NCI-H2196 treated with DMSO at 0.1 percent for 48 hours (cell line): Measurements from ENCODE around the gene SGPP2.
"Not testable (repeated sequence)": the region's sequence is repeated elsewhere in the genome, so short reads cannot be mapped to it uniquely, and the experiment has no call there.

Source experiments
- DNase-seq: peaks from one replicate; lab custom pipeline; 2025; ENCODE audit not compliant: unreplicated experiment; lab: John Stamatoyannopoulos, UW

SGPP2 gene

DNA sequence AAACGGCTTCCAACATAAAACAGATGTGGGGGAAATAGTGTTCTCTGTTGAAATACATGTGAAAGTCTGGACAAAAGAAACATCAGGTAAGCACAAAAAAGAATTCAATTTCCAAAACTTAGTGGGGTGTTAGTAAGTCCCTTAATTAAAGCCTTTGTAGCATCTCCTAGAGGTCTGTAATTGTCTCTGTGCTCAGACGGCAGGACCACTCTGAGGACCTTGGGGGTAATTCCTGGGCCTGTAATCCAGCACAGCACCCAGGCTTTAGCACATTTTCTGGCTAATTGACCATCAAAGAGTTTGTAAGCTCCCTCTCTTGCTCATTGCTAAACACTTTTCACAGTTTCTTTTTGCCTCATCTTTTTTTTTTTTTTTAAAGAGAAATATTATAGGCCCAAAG is 151.3 kb downstream of the SGPP2 start:
- no peak for DNase-seq

- no peak for DNase-seq
Measured at GRCh38 chr2:222576171-222577081, 152.1 kb downstream of the SGPP2 start.

GRCh38 chr2:222577341-222577740 is 153.0 kb downstream of the SGPP2 start:
- DNase-seq, result no peak

DNA sequence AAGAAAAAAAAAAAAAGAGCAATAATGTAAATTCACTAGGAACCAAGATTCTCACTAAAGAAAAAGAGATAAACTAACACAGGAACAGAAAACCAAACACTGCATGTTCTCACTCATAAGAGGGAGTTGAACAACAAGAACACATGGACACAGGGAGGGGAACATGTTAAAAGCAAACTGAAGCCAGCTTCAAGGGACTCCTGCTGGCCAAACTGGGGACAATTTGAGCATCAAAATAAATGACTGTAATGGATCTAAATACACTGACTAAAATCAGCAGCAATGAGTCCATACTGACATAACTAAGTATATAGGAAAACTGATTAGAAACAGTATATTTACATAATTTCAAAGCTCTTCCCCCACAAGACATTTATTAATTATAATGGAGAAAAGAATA is 158.6 kb downstream of the SGPP2 start:
- no peak for DNase-seq

- DNase-seq, result not testable (repeated sequence)
Measured at GRCh38 chr2:222584589-222584988, 160.2 kb downstream of the SGPP2 start.

DNA sequence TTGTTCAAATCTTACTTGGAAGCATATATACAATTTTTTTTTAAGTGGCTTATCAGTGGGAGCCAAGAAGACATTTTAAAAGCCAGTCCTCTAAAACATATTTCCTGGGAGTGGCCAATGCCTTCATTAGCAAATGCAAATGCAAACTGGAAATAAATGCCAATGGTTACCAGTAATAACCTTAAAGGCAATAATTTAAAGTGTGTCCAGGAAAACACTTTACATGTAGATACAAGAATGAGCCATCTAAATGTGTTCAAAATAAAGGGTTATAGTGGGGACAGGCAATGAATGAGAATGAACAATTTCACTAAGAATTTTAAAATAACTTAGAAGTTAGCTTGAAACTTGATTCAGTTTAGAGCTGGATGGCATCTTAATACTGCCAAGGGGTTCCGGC is 167.3 kb downstream of the SGPP2 start:
- no peak for DNase-seq

GRCh38 chr2:222592176-222592575 is 167.8 kb downstream of the SGPP2 start:
- DNase-seq, result no peak

DNA sequence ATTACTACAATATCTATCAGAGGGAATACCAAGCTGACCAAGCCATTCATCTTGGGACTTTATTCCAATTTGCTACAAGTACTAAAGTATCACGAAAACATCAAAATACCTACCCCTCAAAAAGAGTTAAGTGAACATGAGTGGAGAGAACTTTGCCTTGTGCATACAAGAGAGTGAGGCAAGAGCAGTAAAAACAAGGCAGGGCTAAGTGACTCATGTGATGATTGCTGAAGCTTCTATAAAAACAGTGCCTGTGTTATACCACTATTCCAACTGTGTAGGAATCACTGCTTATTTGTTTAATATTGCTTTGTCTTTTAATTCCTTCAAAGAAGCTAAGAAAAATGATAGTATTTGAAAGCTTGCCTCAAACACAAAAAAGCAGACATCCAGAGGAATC is 170.3 kb downstream of the SGPP2 start:
- DNase-seq, result no peak

DNA sequence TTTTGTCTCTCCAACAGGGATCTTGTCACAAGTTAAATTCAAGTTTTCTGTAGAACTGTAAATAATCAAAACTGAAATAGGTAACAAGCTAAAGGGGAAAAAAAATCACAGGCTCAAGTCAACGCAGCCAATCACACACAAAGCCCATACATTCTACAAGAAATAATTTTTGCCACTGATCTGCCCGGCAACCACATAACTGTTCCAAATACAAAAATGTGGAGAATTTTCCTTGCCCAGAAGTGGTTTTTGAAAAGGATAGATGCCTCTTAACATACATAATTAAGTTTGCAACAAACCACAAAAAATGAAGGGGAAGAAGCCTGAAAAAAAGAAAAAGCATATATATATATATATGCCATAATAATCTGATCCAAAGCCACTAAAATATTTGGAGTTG is 171.2 kb downstream of the SGPP2 start:
- DNase-seq, result no peak

DNA sequence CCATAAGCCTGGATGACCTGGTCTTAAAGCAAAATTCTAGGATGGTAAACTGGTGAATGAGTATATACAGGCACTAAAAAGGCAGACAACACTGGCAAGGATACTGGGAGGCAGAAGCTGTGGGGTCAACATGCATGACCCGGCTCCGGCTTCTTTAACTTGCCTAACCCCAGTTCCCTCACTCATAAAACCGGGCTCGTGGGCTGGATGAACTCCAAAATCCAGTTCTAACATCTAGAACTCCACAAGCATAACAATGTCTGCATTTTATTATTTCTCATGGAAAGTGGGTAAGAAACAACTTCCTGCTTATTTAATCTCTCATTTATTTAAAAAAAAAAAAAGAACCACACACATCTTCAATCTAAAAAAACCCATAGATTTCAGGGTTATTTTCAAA is 174.3 kb downstream of the SGPP2 start:
- DNase-seq, result no peak

DNA sequence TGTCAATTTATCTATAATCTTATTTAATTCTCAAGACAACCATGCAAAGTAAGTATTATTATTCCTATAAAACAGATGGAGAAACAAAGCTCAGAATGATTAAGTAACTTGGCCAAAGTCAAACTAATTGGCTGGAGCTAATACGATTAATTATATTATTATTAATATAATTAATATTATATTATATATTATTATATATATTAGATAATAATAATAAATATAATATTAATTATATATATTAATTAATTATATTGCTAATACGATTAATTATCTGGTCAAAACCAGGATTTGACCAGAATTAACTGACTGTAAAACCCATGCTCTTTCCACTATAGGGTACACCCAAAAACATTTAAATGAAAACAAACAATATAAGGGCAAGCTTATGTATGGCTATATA is 179.2 kb downstream of the SGPP2 start:
- DNase-seq, result no peak

DNA sequence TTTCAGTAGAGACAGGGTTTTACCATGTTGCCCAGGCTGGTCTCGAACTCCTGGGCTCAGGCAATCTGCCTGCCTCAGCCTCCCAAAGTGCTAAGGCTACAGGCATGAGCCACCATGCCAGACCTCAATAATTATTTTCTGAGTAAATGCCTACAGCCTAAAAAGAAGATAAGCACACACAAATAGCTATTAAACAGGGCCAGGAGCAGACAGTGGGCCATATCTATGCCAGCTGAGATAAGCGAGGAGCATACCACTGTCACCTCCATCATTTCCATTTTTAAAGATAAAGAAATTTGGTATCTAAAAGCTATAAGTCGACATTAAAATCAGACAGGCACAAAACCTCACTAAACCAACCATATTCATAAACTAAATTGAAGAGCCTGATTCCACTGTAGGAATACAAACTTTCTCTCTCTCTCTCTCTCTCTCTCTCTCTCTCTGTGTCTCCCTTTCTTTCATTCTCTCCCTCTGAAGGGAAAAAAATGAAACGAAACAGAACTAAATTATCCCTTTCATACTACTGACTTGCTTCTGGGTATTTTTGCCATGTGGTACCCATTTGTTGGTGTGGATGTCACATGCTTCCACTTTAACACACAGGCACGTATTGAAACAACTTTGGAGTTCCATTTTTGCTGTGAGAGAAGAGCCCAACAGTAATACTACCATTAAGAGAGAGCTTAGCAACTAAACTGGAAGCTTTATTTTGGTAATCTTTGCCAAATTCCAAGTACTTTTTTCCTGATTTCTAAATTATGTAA is 180.6 kb downstream of the SGPP2 start:
- DNase-seq, result no peak

DNA sequence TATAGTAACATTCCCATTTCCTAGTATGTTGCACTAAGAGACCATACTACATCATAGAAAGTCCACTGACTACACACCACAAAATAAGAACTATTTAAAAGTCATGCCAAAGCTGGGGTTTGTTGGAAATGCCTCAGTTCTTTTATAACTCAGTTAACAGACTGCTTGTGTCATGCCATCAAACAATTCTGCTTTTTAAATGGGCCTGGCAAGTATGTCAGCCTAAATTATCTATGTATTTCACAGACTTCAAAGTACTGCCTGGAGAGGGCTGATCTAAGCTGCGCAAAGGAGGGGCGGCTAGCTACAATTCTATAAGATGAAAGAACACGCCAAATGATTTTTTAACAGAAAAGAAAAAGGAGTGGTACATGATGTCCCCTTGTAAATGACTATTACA is 182.0 kb downstream of the SGPP2 start:
- no peak for DNase-seq

DNA sequence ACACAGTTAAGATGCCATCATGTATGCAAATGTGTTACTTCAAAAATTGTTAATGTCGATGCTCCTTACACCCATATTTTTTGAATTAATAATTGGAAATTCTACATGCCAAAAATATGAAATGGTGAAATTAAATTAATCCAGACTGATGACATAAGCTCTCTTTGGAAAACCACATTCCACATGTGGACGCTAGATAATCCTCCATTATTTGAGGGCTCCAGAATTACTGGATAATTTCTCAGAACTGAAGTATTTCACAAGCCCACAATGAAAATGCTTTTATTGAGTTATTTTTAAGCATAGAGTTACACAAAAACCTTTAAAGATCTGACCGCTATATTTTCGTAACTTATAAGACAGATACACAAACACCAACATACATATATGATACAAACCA is 183.7 kb downstream of the SGPP2 start:
- no peak for DNase-seq

- DNase-seq, result no peak
Measured at GRCh38 chr2:222609381-222609780, 185.0 kb downstream of the SGPP2 start.
